H1 (cell line): ENCODE measurements around the gene C1orf50. TPM values are rescaled to one million over a fixed set of nuclear protein-coding genes. Genes with fewer than 3 reads are reported as not detected.

Experiments used
- CTCF ChIA-PET: fragments of 300-600 bp; sonication (Branson Sonifier 250); formaldehyde crosslinking; loops from one replicate; lab custom pipeline; 2021; ENCODE audit not compliant: partially characterized antibody; lab: Charles Lee
- POLR2A ChIA-PET: fragments of 300-600 bp; sonication (Branson Sonifier 250); formaldehyde crosslinking; loops from one replicate; lab custom pipeline; 2021; ENCODE audit warnings: inconsistent platforms; ENCODE audit not compliant: partially characterized antibody; lab: Charles Lee
- DNase-seq, 2 experiments: peaks; one replicate each; pipeline versions ENCODE4 v3.0.0 to v3.0.0-alpha.2; 2010 to 2022; ENCODE audit warnings: low spot score in 2 of 2, low read depth in 1 of 2, mixed read lengths in 1 of 2
- FAIRE-seq: peaks from 2 replicates; lab custom pipeline; 2011; peaks lifted over from hg19 to GRCh38; lab: Jason Lieb, UNC
- H2AFZ ChIP-seq: 2 replicates; pipeline ENCODE4 v1.8.1; 2012; ENCODE audit warnings: low read length, inconsistent platforms
- H2AK5ac ChIP-seq: 2 replicates; pipeline ENCODE4 v1.6.1; 2013; ENCODE audit warnings: low read depth, low read length
- H2BK120ac ChIP-seq: replicated peaks from 2 replicates; pipeline ENCODE3; 2013; ENCODE audit warnings: low read depth, low read length, inconsistent platforms
- H2BK12ac ChIP-seq: 2 replicates; pipeline ENCODE4 v1.6.1; 2013; ENCODE audit warnings: low read depth, low read length
- H2BK15ac ChIP-seq: 2 replicates; pipeline ENCODE4 v1.6.1; 2013; ENCODE audit warnings: low read length
- H2BK20ac ChIP-seq: 2 replicates; pipeline ENCODE4 v1.6.1; 2013; ENCODE audit warnings: low read length
- H2BK5ac ChIP-seq: 2 replicates; pipeline ENCODE4 v1.6.1; 2013; ENCODE audit warnings: low read depth, low read length
- H3K14ac ChIP-seq: 2 replicates; pipeline ENCODE4 v1.6.1; 2013; ENCODE audit warnings: inconsistent platforms; ENCODE audit not compliant: insufficient read length
- H3K18ac ChIP-seq: 2 replicates; pipeline ENCODE4 v1.6.1; 2013; ENCODE audit warnings: low read length; ENCODE audit errors: extremely low read depth
- H3K23ac ChIP-seq: 2 replicates; pipeline ENCODE4 v1.6.1; 2013; ENCODE audit warnings: inconsistent platforms; ENCODE audit not compliant: insufficient read length
- H3K23me2 ChIP-seq: 2 replicates; pipeline ENCODE4 v1.6.1; 2013; ENCODE audit warnings: low read depth, low read length
- H3K27ac ChIP-seq: 2 replicates; pipeline ENCODE4 v1.6.1; 2011; ENCODE audit warnings: low read depth, low read length, inconsistent platforms
- H3K27me3 ChIP-seq, 4 experiments: replicated peaks in 1 of 4; 1 replicate in 1 of 4; 2 replicates in 3 of 4; pipeline versions ENCODE4 v1.6.1 to v1.8.1; 2011 to 2013; ENCODE audit warnings: low read length in 3 of 4, mild to moderate bottlenecking in 3 of 4, inconsistent platforms in 2 of 4, mixed read lengths in 2 of 4, moderate library complexity in 1 of 4; ENCODE audit not compliant: control insufficient read depth in 3 of 4, insufficient read depth in 3 of 4; ENCODE audit errors: extremely low read depth in 1 of 4
- H3K36me3 ChIP-seq, 4 experiments: 2 replicates each; pipeline versions ENCODE4 v1.6.1 to v1.8.1; 2011 to 2013; ENCODE audit warnings: mild to moderate bottlenecking in 4 of 4, low read length in 3 of 4, moderate library complexity in 2 of 4, control low read depth in 1 of 4, inconsistent platforms in 1 of 4; ENCODE audit not compliant: insufficient read depth in 4 of 4, control insufficient read depth in 2 of 4
- H3K4ac ChIP-seq: replicated peaks from 2 replicates; pipeline ENCODE3; 2013; ENCODE audit warnings: low read length, low read depth, mixed read lengths, inconsistent platforms; ENCODE audit not compliant: insufficient read length
- H3K4me1 ChIP-seq, 4 experiments: replicated peaks in 1 of 4; 1 replicate in 1 of 4; 2 replicates in 3 of 4; pipeline versions ENCODE4 v1.6.1 to v1.8.1; 2011 to 2013; ENCODE audit warnings: low read length in 3 of 4, inconsistent platforms in 2 of 4, mixed read lengths in 1 of 4; ENCODE audit not compliant: insufficient read depth in 4 of 4, control insufficient read depth in 3 of 4
- H3K4me2 ChIP-seq, 2 experiments: 2 replicates each; pipeline versions ENCODE4 v1.6.1 to v1.8.1; 2011 to 2013; ENCODE audit warnings: low read depth in 2 of 2, low read length in 2 of 2, control low read depth in 1 of 2, inconsistent platforms in 1 of 2, mild to moderate bottlenecking in 1 of 2; ENCODE audit not compliant: insufficient read depth in 1 of 2
- H3K4me3 ChIP-seq, 4 experiments: fragments of 200-600, 300-600 bp in 1 of 4; sonication (generic), shearing (Covaris generic), sonication (Bioruptor Twin) in 1 of 4; 2 replicates each; pipeline versions ENCODE4 v1.5.1 to v1.8.1; 2011 to 2016; ENCODE audit warnings: low read length in 4 of 4, low read depth in 3 of 4, control low read depth in 2 of 4, inconsistent platforms in 2 of 4, mild to moderate bottlenecking in 2 of 4, mixed read lengths in 1 of 4, moderate library complexity in 1 of 4; ENCODE audit not compliant: insufficient read depth in 2 of 4; ENCODE audit errors: extremely low read depth in 1 of 4
- H3K56ac ChIP-seq: replicated peaks from 2 replicates; pipeline ENCODE3; 2013; ENCODE audit warnings: low read depth, mild to moderate bottlenecking, mixed read lengths, low read length, inconsistent platforms; ENCODE audit not compliant: insufficient read length
- H3K79me1 ChIP-seq: 2 replicates; pipeline ENCODE4 v1.6.1; 2013; ENCODE audit warnings: low read depth, low read length, control low read depth
- H3K79me2 ChIP-seq, 2 experiments: 2 replicates each; pipeline versions ENCODE4 v1.6.1 to v1.8.1; 2012 to 2013; ENCODE audit warnings: low read length in 2 of 2, mild to moderate bottlenecking in 2 of 2, inconsistent platforms in 1 of 2; ENCODE audit not compliant: insufficient read depth in 2 of 2, control insufficient read depth in 1 of 2
- H3K9ac ChIP-seq, 4 experiments: replicated peaks in 1 of 4; 1 replicate in 1 of 4; 2 replicates in 3 of 4; pipeline versions ENCODE4 v1.6.1 to v1.8.1; 2011 to 2013; ENCODE audit warnings: low read depth in 3 of 4, low read length in 3 of 4, control low read depth in 2 of 4, mild to moderate bottlenecking in 2 of 4, moderate library complexity in 2 of 4, inconsistent platforms in 1 of 4; ENCODE audit errors: extremely low read depth in 1 of 4
- H3K9me3 ChIP-seq, 2 experiments: 2 replicates each; pipeline versions ENCODE4 v1.6.1 to v1.8.1; 2012 to 2013; ENCODE audit warnings: mild to moderate bottlenecking in 2 of 2, moderate library complexity in 2 of 2, control low read depth in 1 of 2, inconsistent platforms in 1 of 2, low read depth in 1 of 2, low read length in 1 of 2, mixed read lengths in 1 of 2; ENCODE audit not compliant: insufficient read depth in 2 of 2
- H4K20me1 ChIP-seq, 2 experiments: replicated peaks in 1 of 2; 2 replicates each; pipeline versions ENCODE3 to v1.8.1; 2011 to 2013; ENCODE audit warnings: inconsistent platforms in 2 of 2, low read length in 2 of 2, mild to moderate bottlenecking in 1 of 2; ENCODE audit not compliant: insufficient read depth in 2 of 2, control insufficient read depth in 1 of 2
- H4K5ac ChIP-seq: 2 replicates; pipeline ENCODE4 v1.6.1; 2013; ENCODE audit warnings: low read length, low read depth, mixed read lengths, inconsistent platforms; ENCODE audit not compliant: insufficient read length
- H4K8ac ChIP-seq: 2 replicates; pipeline ENCODE4 v1.8.0; 2013; ENCODE audit warnings: mild to moderate bottlenecking, moderate library complexity, low read length, inconsistent platforms; ENCODE audit not compliant: insufficient read depth; ENCODE audit errors: extremely low read depth
- H4K91ac ChIP-seq: replicated peaks from 2 replicates; pipeline ENCODE3; 2013; ENCODE audit warnings: low read length, mixed read lengths, inconsistent platforms; ENCODE audit not compliant: insufficient read length
- FOSL1 ChIP-seq: IDR thresholded peaks from 2 replicates; pipeline ENCODE4 v1.6.1; 2011; ENCODE audit warnings: mild to moderate bottlenecking, low read depth, low read length, moderate library complexity; ENCODE audit not compliant: insufficient read depth
- POLR2AphosphoS5 ChIP-seq: IDR thresholded peaks from 2 replicates; pipeline ENCODE4 v1.6.1; 2011; ENCODE audit warnings: low read depth, low read length
- TAF7 ChIP-seq: optimal IDR thresholded peaks from 2 replicates; pipeline ENCODE3; 2011; ENCODE audit warnings: low read depth, mild to moderate bottlenecking, inconsistent platforms, low read length, moderate library complexity, borderline replicate concordance
- TBP ChIP-seq: IDR thresholded peaks from 2 replicates; pipeline ENCODE4 v1.6.1; 2011; ENCODE audit warnings: low read depth, low read length, improper control_type of control experiment
- TCF12 ChIP-seq: IDR thresholded peaks from 2 replicates; pipeline ENCODE4 v1.6.1; 2011; ENCODE audit warnings: low read depth, mild to moderate bottlenecking, low read length
- TEAD4 ChIP-seq: IDR thresholded peaks from 2 replicates; pipeline ENCODE4 v1.6.1; 2012; ENCODE audit warnings: low read depth, low read length, inconsistent platforms, mixed read lengths
- WGBS, 2 experiments: shearing (Covaris generic) in 1 of 2; methylation state at CpG; one replicate each; pipeline versions ENCODE4 v1.1.6 to v1.1.7; 2013 to 2015; ENCODE audit warnings: low lambda C conversion rate in 2 of 2, mixed read lengths in 2 of 2, inconsistent platforms in 1 of 2, low coverage in 1 of 2, missing lambda C conversion rate in 1 of 2; ENCODE audit not compliant: insufficient replicate concordance in 2 of 2, insufficient coverage in 1 of 2, insufficient read length in 1 of 2; ENCODE audit errors: extremely low coverage in 1 of 2, missing lambda C conversion rate in 1 of 2; 5-methylcytosine and 5-hydroxymethylcytosine counted together
- polyA plus RNA-seq, 7 experiments: library from polyadenylated mRNA; depleted of rRNA in 3 of 7; stranded (reverse) in 5 of 7; unstranded in 2 of 7; fragments of >200 nt in 5 of 7; fragments of 200-250 nt in 2 of 7; gene quantifications; 1 replicate in 5 of 7; 2 replicates in 1 of 7; 4 replicates in 1 of 7; pipeline versions ENCODE4 v1.2.1 to v1.2.3, GENCODE V29; 2011 to 2013; ENCODE audit warnings: missing spikeins in 2 of 7, mixed read lengths in 2 of 7
- total RNA-seq: library from RNA; stranded (reverse); fragmentation: NEBNext Ultra II Directional; extraction: Animal tissue kit (Norgen Biotek cat#: 25700); gene quantifications from 2 replicates; pipeline ENCODE4 v1.2.1, GENCODE V29; 2021
- TF ChIP-seq, protein P1 (sequence below): IDR thresholded peaks from 2 replicates; pipeline ENCODE4 v1.6.1; 2011; ENCODE audit warnings: low read length, improper control_type of control experiment
- TF ChIP-seq, protein P2 (sequence below): IDR thresholded peaks from 2 replicates; pipeline ENCODE4 v1.6.1; 2011; ENCODE audit warnings: low read depth, mild to moderate bottlenecking, low read length; ENCODE audit not compliant: insufficient read depth
- TF ChIP-seq, protein P3 (sequence below): IDR thresholded peaks from 2 replicates; pipeline ENCODE4 v1.6.1; 2012; ENCODE audit warnings: inconsistent platforms

C1orf50 gene
- total and polyA plus RNA-seq, 2 of the 8 experiments (the other 6 are each of a cell fraction or from before 2014, with no cell fraction given) = 3.2 to 7.1 TPM

DNA sequence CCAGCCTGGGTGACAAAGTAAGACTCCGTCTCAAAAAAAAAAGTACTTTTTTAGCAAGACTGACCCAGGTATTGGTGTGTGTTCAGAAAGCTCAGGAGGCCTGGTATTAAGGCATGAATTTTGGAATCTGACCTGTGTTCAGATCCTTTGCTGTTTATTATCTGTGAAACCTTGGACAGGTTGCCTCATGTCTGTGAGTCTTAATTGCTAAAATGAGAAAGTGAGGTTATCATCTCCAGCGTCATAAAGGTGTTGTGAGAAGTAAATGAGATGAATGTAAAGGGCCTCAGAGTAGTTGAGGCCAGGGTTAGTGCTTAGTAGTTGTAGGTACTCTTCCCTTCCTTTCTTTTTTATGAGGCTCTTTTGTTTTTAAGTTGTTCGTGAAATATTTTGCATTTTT, 2.8 kb downstream of the C1orf50 start:
- Histone ChIP-seq H3K27ac (no peak overlapping the region), H2BK15ac (no peak overlapping the region), H2AK5ac (no peak overlapping the region), H3K79me1 (no peaks in the 10 kb centered on the region), H3K23me2 (peaks cover 5% of the 10 kb centered on the region), H4K8ac (no peak overlapping the region), H3K9ac (no peak overlapping the region), H2BK20ac (no peak overlapping the region), H4K5ac (no peak overlapping the region), H3K56ac (no peak overlapping the region), H3K4ac (no peak overlapping the region), H3K79me2 (peaks cover 4 to 22% of the 10 kb centered on the region in 2 experiments; a peak in 3 of 4 replicates), H2BK5ac (no peak overlapping the region), H3K23ac (no peak overlapping the region), H2AFZ (no peak overlapping the region), H3K27me3 (no peaks in the 10 kb centered on the region), H4K91ac (no peak overlapping the region), H3K4me1 (peaks cover 0 to 6% (median 3%) of the 10 kb centered on the region in 4 experiments; a peak in 5 of 7 replicates), H2BK12ac (no peak overlapping the region), H3K4me2 (no peak overlapping the region), H4K20me1 (peaks cover 0 to 4% of the 10 kb centered on the region in 2 experiments), H3K14ac (no peak overlapping the region), H3K36me3 (peaks cover 0 to 7% (median 2%) of the 10 kb centered on the region in 4 experiments; a peak in 2 of 8 replicates), H3K4me3 (no peak overlapping the region), H3K9me3 (no peaks in the 10 kb centered on the region), H3K18ac (no peak overlapping the region), H2BK120ac (no peak overlapping the region)
- DNase-seq = no peak
- no peak for TF ChIP-seq FOSL1
- no peak for TF ChIP-seq TBP
- no peak for TF ChIP-seq POLR2AphosphoS5
- no peak for TF ChIP-seq TAF7
- TF ChIP-seq, protein P1, sequence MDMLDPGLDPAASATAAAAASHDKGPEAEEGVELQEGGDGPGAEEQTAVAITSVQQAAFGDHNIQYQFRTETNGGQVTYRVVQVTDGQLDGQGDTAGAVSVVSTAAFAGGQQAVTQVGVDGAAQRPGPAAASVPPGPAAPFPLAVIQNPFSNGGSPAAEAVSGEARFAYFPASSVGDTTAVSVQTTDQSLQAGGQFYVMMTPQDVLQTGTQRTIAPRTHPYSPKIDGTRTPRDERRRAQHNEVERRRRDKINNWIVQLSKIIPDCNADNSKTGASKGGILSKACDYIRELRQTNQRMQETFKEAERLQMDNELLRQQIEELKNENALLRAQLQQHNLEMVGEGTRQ = no peak
- TF ChIP-seq TEAD4 = no peak
- TF ChIP-seq TCF12 = no peak
- TF ChIP-seq, protein P2, sequence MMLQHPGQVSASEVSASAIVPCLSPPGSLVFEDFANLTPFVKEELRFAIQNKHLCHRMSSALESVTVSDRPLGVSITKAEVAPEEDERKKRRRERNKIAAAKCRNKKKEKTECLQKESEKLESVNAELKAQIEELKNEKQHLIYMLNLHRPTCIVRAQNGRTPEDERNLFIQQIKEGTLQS = no peak
- TF ChIP-seq, protein P3, sequence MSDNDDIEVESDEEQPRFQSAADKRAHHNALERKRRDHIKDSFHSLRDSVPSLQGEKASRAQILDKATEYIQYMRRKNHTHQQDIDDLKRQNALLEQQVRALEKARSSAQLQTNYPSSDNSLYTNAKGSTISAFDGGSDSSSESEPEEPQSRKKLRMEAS = no peak
- ChIA-PET CTCF (interaction anchor here (0.5 to 4.6 kb wide), 5 partner anchors 8 to 201 kb away, joined by 3 to 26 read pairs (median 3); no protein-coding TSS in a partner anchor), POLR2A (interaction anchor here (0.6 kb wide), 1 partner anchor 18 kb away, joined by 3 read pairs; no protein-coding TSS in a partner anchor)
- WGBS, 2 experiments = 98% methylated on average over 3 of the region's 3 CpGs; no CpG with 5 or more reads in 1 of the 2 experiments
- no peak for FAIRE-seq
